ENCODE results near the gene SMIM45.
"Not testable (repeated sequence)": the region's sequence is repeated elsewhere in the genome, so short reads cannot be mapped to it uniquely, and the experiment has no call there.

SMIM45 gene

GRCh38 chr22:41948142-41948541 lies 3.8 kb upstream of the SMIM45 start:
- no peaks in the 10 kb centered on the region for H3K9me3 Mint-ChIP-seq
- no CpG with 5 or more reads among the region's 2 CpGs for WGBS (ENCODE audit: extremely low coverage, insufficient read length, low lambda C conversion rate)

GRCh38 chr22:41948928-41949296 lies 3.0 kb upstream of the SMIM45 start:
- WGBS (ENCODE audit: extremely low coverage, insufficient read length, low lambda C conversion rate), result no CpG with 5 or more reads among the region's 8 CpGs
- not testable (repeated sequence) for H3K4me2 ChIP-seq (ENCODE audit: insufficient read depth, insufficient read length, low read length)

More at GRCh38 chr22:41948142-41948541, 3.8 kb upstream of the SMIM45 start:
- H2BK20ac ChIP-seq (ENCODE audit: low read depth, low read length, poor library complexity, severe bottlenecking), result no peak overlapping the region
- no peak for TF ChIP-seq CTCF (conservative IDR thresholded peaks at IDR 0.05)
- H3K9me3 ChIP-seq (ENCODE audit: control insufficient read depth, low read depth, low read length), result no peaks in the 10 kb centered on the region
- no peak overlapping the region for H2AK5ac ChIP-seq (ENCODE audit: insufficient read length, low read length)
- H3K23me2 ChIP-seq (ENCODE audit: insufficient read length, low read depth, low read length, poor library complexity, severe bottlenecking), result peaks cover 9% of the 10 kb centered on the region
- H2BK12ac ChIP-seq (ENCODE audit: insufficient read length, low read depth, low read length), result no peak overlapping the region
- no peaks in the 10 kb centered on the region for H4K20me1 ChIP-seq (ENCODE audit: control insufficient read depth, insufficient read depth, insufficient read length)
- H3T11ph ChIP-seq (ENCODE audit: low read length), result no peak overlapping the region
- H3K9ac ChIP-seq (ENCODE audit: extremely low read depth, insufficient read length, low read length), result no peak overlapping the region
- Mint-ChIP-seq H3K36me3 (ENCODE audit: insufficient read depth in 1 of 3, low read depth in 3 of 3) (peaks cover 20 to 26% (median 24%) of the 10 kb centered on the region in 3 experiments; a peak in 6 of 7 replicates), H3K27ac (no peak overlapping the region), H3K4me3 (no peak overlapping the region), H3K4me1 (peaks cover 24 to 48% of the 10 kb centered on the region in 2 experiments), H3K27me3 (ENCODE audit: low read depth) (peaks cover 1% of the 10 kb centered on the region)
- H3K79me1 ChIP-seq (ENCODE audit: insufficient read depth, low read depth, low read length, poor library complexity, severe bottlenecking), result no peaks in the 10 kb centered on the region
- H2BK15ac ChIP-seq (ENCODE audit: low read depth, low read length), result no peak overlapping the region
- no peak overlapping the region for H3K4ac ChIP-seq (ENCODE audit: low read depth, low read length)
- no peaks in the 10 kb centered on the region; the same call in 1 of the 2 replicates for H3K79me2 ChIP-seq (ENCODE audit: insufficient read depth, low read length)
- no peak overlapping the region for H4K91ac ChIP-seq (ENCODE audit: insufficient read length, low read depth, low read length)
- no peak overlapping the region for H4K5ac ChIP-seq (ENCODE audit: insufficient read length, low read depth, low read length)
- H3K18ac ChIP-seq (ENCODE audit: insufficient read length, low read depth, low read length), result no peak overlapping the region
- H3K27ac ChIP-seq (ENCODE audit: insufficient read length, low read depth, low read length), result no peak overlapping the region
- H4K8ac ChIP-seq (replicated peaks; ENCODE audit: insufficient read length, low read depth, low read length), result no peak overlapping the region
- H2BK5ac ChIP-seq (ENCODE audit: insufficient read length, low read length), result no peak overlapping the region
- DNase-seq, result no peak
- H2AFZ ChIP-seq (ENCODE audit: low read length), result no peak overlapping the region
- H3K23ac ChIP-seq (ENCODE audit: insufficient read length, low read depth, low read length), result no peak overlapping the region
- no peak overlapping the region for H2BK120ac ChIP-seq (ENCODE audit: low read depth, low read length, poor library complexity, severe bottlenecking)
- peaks cover 3% of the 10 kb centered on the region; the same call in 1 of the 2 replicates for H3K4me1 ChIP-seq (ENCODE audit: insufficient read depth, low read length)
- H3K56ac ChIP-seq (ENCODE audit: insufficient read length, low read depth, low read length), result no peak overlapping the region
- no peak overlapping the region for H3K4me2 ChIP-seq (ENCODE audit: insufficient read depth, insufficient read length, low read length)
- no peak overlapping the region for H3K14ac ChIP-seq (ENCODE audit: insufficient read depth, low read length)
- H3K27me3 ChIP-seq (ENCODE audit: insufficient read depth, low read length), result no peaks in the 10 kb centered on the region

More at GRCh38 chr22:41948928-41949296, 3.0 kb upstream of the SMIM45 start:
- H3K79me2 ChIP-seq (ENCODE audit: insufficient read depth, low read length); H3K27me3 Mint-ChIP-seq (ENCODE audit: low read depth); H4K8ac ChIP-seq (replicated peaks; ENCODE audit: insufficient read length, low read depth, low read length); H2BK5ac ChIP-seq (ENCODE audit: insufficient read length, low read length); H2AFZ ChIP-seq (ENCODE audit: low read length); H3K4me1 ChIP-seq (ENCODE audit: insufficient read depth, low read length); H2BK12ac ChIP-seq (ENCODE audit: insufficient read length, low read depth, low read length); H3K27ac Mint-ChIP-seq; H3K79me1 ChIP-seq (ENCODE audit: insufficient read depth, low read depth, low read length, poor library complexity, severe bottlenecking); H2BK20ac ChIP-seq (ENCODE audit: low read depth, low read length, poor library complexity, severe bottlenecking); H3K23ac ChIP-seq (ENCODE audit: insufficient read length, low read depth, low read length); H3K9me3 Mint-ChIP-seq; H3T11ph ChIP-seq (ENCODE audit: low read length); H3K56ac ChIP-seq (ENCODE audit: insufficient read length, low read depth, low read length); H3K9ac ChIP-seq (ENCODE audit: extremely low read depth, insufficient read length, low read length); H2AK5ac ChIP-seq (ENCODE audit: insufficient read length, low read length); H4K5ac ChIP-seq (ENCODE audit: insufficient read length, low read depth, low read length); H3K4me3 Mint-ChIP-seq; H4K91ac ChIP-seq (ENCODE audit: insufficient read length, low read depth, low read length); H3K4ac ChIP-seq (ENCODE audit: low read depth, low read length); H3K23me2 ChIP-seq (ENCODE audit: insufficient read length, low read depth, low read length, poor library complexity, severe bottlenecking); H3K27ac ChIP-seq (ENCODE audit: insufficient read length, low read depth, low read length); H2BK120ac ChIP-seq (ENCODE audit: low read depth, low read length, poor library complexity, severe bottlenecking); H3K18ac ChIP-seq (ENCODE audit: insufficient read length, low read depth, low read length); H3K9me3 ChIP-seq (ENCODE audit: control insufficient read depth, low read depth, low read length); H3K14ac ChIP-seq (ENCODE audit: insufficient read depth, low read length); H4K20me1 ChIP-seq (ENCODE audit: control insufficient read depth, insufficient read depth, insufficient read length); H2BK15ac ChIP-seq (ENCODE audit: low read depth, low read length); H3K27me3 ChIP-seq (ENCODE audit: insufficient read depth, low read length); DNase-seq: not testable (repeated sequence)
- peaks cover 13 to 18% (median 16%) of the 10 kb centered on the region in 3 experiments; a peak in 6 of 7 replicates for H3K36me3 Mint-ChIP-seq (ENCODE audit: insufficient read depth in 1 of 3, low read depth in 3 of 3)
- H3K4me1 Mint-ChIP-seq, result peaks cover 22 to 48% of the 10 kb centered on the region in 2 experiments
